GM21360 (cell line): Measurements from ENCODE around the gene ARL6IP4.
"Not testable (repeated sequence)": the region's sequence is repeated elsewhere in the genome, so short reads cannot be mapped to it uniquely, and the experiment has no call there.

Experiments used
- ATAC-seq: cut with Tn5 transposase; IDR thresholded peaks from one replicate; pipeline ENCODE4 v1.9.1; 2021; ENCODE audit warnings: mild to moderate bottlenecking, moderate library complexity; ENCODE audit not compliant: unreplicated experiment

The ARL6IP4 gene

GRCh38 chr12:123005081-123005626 lies 24.7 kb downstream of the ARL6IP4 start:
- no peak for ATAC-seq

DNA sequence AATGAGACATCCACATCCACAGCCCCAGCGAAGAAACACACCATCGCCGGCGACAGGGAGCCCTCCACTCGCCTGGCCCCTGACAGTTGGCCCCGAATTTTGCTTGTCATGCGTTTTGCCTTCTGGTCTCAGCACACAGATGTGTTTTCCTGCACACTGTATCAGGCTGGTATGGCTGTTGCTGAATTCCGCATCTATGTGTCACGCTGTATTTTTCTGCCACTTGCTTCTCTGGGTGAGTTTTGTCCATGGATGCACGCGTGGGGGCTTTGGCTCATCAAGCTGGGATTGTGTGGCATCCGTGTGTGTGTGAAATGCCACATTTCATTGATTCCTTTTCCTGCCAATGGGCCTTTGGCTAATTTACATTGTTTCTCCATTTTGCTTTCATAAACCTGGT lies 26.5 kb downstream of the ARL6IP4 start:
- ATAC-seq, result no peak

DNA sequence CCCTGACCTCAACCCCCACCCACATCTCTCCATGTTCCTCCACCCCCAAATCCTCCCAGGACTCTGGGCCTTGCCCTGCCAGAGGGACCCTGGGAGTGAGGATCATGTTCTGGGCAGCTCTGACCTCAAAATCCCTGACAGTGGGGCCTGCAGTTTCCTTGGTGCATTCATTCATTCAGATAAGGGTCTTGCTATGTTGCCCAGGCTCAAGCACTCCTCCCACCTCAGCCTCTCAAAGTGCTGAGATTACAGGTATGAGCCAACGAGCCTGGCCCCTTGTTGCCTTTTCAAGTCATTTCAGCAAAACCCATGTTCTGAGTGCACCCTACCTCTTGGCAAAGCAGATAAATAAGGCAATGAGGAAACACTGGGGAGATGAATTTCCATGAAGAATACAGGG lies 29.6 kb downstream of the ARL6IP4 start:
- no peak for ATAC-seq

DNA sequence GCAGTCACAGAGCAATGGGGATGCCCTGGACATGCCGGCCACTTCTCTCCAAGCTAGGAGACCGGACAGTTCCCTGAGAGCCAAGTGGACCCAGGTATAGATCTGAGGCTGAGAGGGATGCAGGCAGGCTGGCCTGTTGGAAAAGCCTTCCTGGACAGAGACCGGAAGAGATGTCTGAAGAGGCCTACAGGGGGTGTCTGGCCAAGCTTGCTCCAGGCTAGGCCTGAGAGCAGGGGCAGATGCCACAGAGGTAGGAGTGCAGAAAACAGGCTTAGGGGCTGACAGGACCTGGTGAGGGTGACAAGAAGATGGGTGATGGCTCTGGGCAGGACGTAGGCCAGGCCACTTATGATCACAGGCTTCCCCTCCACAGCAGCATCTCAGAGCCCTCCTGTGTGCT lies 30.2 kb downstream of the ARL6IP4 start:
- no peak for ATAC-seq

- no peak for ATAC-seq
These were observed 31.2 kb downstream of the ARL6IP4 start for GRCh38 chr12:123011701-123012100.

DNA sequence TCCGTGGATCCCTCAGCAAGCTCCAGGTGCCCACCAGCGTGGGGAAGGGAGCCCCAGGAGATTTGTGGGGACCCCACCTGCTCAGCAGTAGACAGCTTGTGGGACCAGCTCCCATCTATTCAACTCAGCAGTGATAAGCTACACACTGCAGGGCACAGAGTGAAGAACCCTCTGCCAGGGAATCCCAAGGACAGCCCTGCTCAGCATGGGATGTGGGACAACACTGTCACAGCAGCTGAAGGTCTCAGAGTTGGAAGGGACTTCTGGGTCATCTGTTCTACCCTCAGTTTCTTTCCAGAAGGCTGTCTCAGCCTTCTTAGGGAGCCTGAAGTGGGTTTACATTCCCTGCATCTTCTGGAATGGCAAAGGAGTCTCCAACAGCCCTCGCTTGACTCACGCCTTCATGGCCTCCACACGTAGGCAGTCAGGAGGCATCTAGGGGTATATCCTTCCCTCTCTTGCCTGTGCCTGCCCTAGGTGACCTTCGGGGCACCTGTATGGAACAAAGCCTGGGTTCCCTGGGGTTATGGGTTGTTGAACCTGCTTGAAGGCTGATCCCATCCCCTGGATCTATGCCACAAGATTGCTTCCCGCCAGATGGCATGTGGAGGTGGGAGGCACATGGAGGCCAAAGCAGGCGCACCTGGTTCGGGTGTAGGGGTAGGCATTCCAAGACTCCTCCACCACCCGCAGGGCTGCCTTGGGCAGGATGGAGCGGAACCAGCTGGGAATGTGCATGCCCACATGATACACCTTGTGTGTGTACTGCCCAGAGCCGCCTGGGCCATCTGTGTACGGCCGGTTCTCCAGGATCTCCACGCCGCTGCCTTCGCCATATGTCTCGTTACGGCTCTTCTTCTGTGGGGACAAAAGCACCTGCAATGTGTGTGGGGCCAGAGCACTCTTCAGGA lies 33.0 kb downstream of the ARL6IP4 start:
- ATAC-seq, result no peak

DNA sequence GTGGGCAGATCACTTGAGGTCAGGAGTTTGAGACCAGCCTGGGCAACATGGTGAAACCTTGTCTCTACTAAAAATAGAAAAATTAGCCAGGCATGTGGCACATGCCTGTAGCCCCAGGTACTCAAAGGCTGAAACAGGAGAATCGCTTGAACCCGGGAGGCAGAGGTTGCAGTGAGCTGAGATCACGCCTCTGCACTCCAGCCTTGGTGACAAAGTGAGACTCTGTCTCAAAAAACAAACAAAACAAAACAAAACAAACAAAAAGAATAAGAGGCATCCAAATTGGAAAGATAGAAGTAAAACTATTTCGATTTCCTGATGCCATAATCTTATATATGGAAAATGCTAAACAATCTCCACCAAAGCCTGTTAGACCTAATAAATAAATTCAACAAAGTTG lies 34.0 kb downstream of the ARL6IP4 start:
- ATAC-seq, result not testable (repeated sequence)

- ATAC-seq, result no peak
These were observed 37.3 kb downstream of the ARL6IP4 start for GRCh38 chr12:123017753-123018152.

GRCh38 chr12:123019841-123020138 lies 39.3 kb downstream of the ARL6IP4 start:
- ATAC-seq, result no peak

DNA sequence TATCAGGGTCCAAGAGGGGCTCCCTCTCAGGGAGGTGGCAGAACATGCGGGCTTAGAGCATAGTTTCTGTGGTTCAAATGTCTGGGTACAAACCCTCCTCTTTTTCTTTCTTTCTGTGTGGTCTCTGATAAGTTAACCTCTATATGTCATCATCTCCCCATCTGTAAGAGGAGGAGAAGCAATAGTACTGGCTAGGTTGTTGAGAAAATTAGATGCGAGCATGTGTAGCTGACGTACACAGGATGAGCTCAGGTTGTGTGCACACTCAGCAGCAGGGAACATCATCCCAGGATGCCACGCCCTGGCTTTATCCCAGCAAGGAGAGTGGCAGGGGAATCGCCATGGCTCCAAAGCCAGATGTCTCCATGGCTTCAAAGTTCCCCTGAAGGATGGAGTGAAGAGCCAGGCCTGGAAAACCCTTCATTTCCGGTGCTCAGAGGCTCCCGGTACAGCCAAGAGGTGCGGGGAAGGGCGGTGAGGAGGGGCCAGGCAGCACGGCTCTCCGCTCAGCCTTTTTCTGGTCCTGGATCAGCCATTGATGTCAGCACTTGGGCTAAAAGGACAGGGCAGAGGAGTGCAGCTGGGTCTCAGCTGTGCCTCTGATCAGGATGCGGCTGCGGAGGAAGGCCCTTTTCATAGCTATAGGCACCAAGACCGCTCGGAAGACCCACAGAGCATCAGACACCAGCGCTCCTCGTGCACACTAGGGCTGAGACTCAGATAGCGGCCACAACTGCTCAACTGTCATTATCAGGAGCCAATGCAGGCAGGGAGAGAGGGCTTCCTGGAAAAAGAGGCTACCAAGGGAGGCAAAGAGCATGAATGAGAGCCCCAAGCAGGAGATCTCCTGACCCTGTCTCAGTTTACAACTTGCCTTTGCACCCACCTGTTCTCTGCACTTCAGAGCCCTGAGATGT lies 41.5 kb downstream of the ARL6IP4 start:
- no peak for ATAC-seq

DNA sequence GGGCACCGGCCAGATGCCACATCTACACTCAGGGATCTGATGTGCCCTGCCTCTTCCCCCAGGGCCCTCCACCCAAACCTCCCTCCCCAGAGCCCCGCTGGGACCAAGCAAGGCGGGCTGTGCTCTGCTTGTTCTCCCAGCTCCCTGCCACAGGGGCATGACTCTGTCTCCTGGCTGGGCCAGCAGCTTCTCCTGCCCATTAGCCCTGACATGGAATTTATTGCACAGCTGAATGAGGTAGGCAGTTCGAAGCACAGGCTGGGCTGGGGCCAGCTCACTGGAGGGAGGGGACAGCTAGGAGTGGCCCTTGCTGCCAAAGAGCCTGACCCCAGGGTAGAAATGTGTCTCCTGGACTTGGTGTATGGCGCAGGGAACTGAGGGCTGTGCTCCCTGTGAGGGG lies 42.4 kb downstream of the ARL6IP4 start:
- ATAC-seq, result no peak

DNA sequence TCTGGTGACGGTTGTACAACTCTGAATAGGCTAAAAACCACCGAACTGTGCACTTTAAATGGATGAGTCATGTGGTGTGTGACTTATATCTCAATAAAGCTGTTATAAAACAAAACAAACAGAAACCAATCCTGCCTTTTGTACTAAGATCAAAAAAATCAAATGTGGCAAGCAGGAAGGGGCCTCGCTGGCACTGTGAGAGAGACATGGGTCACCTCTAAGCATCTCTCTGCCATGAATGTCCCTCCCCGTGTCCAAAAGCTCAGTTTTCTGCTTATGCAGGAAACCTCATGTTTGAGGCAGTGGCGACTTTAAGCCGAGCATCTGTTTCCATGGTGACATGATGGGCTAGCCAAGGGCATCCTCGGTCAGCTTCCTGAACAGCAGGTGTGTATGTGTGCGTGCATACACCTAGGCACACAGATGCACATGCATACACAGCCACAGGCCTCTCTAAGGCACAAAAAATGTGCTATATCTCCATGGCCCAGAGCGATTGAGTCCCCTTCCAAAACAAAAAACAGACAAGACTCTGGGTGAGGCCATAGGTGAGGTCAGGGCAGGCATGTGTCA lies 44.4 kb downstream of the ARL6IP4 start:
- no peak for ATAC-seq

DNA sequence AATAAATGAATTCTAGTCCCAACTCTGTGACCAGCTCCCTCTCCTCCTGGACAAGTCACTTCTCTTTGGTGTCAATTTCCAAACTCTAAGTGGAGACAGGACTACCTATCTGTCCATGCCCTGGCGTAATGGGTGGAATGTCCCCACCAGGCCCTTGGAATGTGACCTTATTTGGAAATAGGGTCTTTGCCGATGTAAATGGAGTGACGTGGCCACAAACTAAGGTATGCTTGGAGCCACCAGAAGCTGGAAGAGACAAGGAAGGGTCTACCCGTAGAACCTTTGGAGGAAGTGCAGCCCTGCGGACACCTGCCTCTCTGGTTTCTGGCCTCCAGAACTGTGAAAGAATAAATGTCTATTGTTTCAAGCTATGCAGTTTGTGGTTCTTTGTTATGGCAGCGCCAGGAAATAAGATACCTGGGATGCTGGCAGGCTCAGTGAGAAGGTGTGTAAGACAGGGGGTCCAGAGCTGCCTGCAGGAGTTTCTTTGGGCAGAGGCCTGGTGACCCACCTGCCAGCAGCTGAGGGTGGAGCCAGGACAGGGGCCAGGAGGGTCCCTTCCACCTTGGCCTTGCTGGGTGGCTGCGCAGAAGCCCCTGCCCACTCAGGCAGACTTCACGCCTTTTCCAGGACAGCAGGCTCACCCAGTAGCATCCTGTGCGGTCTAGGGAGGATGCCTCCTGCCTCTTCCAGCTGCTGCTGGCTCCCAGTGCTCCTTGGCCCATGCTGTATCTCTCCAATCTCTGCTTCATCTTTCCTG lies 45.8 kb downstream of the ARL6IP4 start:
- ATAC-seq, result no peak

DNA sequence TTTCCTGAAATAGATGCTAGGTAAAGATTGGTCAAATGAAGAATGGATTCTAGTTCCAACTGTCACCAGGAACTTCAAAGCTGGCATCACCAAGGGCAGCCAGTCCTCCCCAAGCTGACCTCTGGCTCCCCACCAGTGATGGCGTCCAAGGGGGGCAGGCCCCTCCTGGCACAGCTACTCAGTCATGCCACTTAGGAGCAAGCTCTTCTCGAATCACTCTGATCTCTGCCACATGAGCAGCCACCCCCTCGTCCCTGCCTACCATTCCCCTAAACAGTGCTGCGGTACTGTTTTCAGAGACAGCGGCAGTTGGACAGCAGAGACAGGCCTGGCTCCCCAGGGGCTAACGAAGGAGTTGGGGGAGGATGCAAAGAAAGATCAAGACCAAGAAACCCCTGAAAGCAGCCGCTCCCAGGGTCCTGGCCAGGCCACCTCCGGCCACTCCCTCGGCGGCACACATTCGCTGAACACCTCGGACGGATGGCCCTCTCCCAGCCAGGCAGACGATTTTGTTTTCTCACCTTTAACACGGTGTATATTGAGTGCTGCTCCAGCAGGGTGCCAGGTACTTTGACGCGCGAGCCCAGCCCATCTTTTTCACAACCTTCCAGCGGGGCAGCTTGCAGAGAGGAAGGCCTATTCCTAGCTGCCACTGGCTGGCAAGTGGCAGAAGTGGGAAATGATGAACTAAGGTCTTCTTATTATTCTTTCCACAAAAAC lies 47.4 kb downstream of the ARL6IP4 start:
- no peak for ATAC-seq

DNA sequence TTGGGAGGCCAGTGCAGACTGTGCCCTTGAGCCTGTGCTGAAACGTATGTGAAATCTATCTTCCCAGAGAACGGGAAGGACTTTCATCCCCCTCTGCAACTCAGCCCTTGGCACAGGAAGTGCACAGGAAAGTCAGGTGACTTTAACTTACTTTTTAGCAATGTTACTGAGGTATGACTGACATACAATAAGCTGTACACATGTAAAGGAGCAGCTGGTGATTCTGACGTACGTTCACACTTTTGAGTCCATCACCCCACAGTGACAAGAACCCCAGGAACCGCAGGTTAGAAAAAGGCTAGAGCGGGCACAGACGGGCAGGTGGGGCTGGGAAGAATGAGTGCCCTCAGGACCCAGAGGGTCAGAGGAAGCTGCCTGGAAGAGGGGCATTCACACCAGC lies 48.0 kb downstream of the ARL6IP4 start:
- ATAC-seq, result no peak

DNA sequence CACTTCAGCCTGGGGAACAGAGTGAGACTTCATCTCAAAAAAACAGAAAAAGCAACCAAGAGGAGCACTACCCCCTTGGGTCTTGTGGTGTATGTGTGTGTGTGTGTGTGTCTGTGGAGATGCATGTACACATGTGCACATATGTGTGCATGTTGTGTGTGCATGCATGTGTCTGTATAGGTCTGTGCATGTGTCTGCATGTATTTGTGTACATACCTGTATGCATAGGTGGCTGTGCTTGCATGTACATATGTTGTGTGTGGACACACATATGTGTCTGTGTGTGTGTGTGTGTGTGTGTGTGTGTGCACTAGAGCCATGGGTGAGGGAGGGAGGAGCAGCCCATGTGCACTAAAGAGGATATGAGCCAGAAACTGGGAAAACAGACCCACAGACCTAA lies 49.1 kb downstream of the ARL6IP4 start:
- no peak for ATAC-seq

- ATAC-seq, result no peak
These were observed 50.2 kb downstream of the ARL6IP4 start for GRCh38 chr12:123030686-123031085.

GRCh38 chr12:123031171-123031845 lies 50.8 kb downstream of the ARL6IP4 start:
- no peak for ATAC-seq
